ENCODE results near the gene PHKA2. TPM values are rescaled to one million over a fixed set of nuclear protein-coding genes. Genes with fewer than 3 reads are reported as not detected.

PHKA2 gene
- total RNA-seq, 4 donors from 2014 or later: 17.4 to 30.0 (median 20.2) TPM

GRCh38 chrX:18951032-18951431 is 32.9 kb downstream of the PHKA2 start:
- WGBS, 2 donors: 95% methylated on average over 4 of the region's 10 CpGs; no CpG with 5 or more reads in 1 of the 2 donors

GRCh38 chrX:18949944-18950301 is 34.0 kb downstream of the PHKA2 start:
- Histone ChIP-seq H3K9me3 (no peaks in the 10 kb centered on the region), H3K27ac (no peak overlapping the region), H3K4me3 (replicated peaks in 1 of 3) (no peak overlapping the region), H3K36me3 (no peaks in the 10 kb centered on the region), H3K27me3 (no peaks in the 10 kb centered on the region), H3K4me1 (no peaks in the 10 kb centered on the region)
- intact Hi-C loops (cut with DNase I): no loop called here
- 93 to 97% methylated on average over 8 of the region's 8 CpGs for WGBS, 2 donors
- TF ChIP-seq CTCF (IDR thresholded peaks at IDR 0.05): no peak
- TF ChIP-seq POLR2A (IDR thresholded peaks at IDR 0.05): no peak
- DNase-seq: no peak

More at GRCh38 chrX:18951032-18951431, 32.9 kb downstream of the PHKA2 start:
- TF ChIP-seq CTCF (IDR thresholded peaks at IDR 0.05): no peak
- no peak for TF ChIP-seq POLR2A (IDR thresholded peaks at IDR 0.05)
- Histone ChIP-seq H3K4me3 (replicated peaks in 1 of 3) (no peak overlapping the region), H3K27ac (no peak overlapping the region), H3K27me3 (no peaks in the 10 kb centered on the region), H3K4me1 (no peaks in the 10 kb centered on the region), H3K9me3 (no peaks in the 10 kb centered on the region), H3K36me3 (no peaks in the 10 kb centered on the region)
- no peak for DNase-seq
- intact Hi-C loops (cut with DNase I): no loop called here

- DNase-seq: no peak
- Histone ChIP-seq H3K4me1 (no peaks in the 10 kb centered on the region), H3K27ac (no peak overlapping the region), H3K9me3 (no peaks in the 10 kb centered on the region), H3K27me3 (no peaks in the 10 kb centered on the region), H3K36me3 (no peaks in the 10 kb centered on the region), H3K4me3 (replicated peaks in 1 of 3) (no peak overlapping the region)
- WGBS, 2 donors: 86 to 88% methylated on average over 4 of the region's 4 CpGs
- intact Hi-C loops (cut with DNase I): no loop called here
- TF ChIP-seq CTCF (IDR thresholded peaks at IDR 0.05) (no peak), POLR2A (IDR thresholded peaks at IDR 0.05) (no peak)
Measured at GRCh38 chrX:18949291-18949943, 34.5 kb downstream of the PHKA2 start.

- DNase-seq: no peak
- intact Hi-C loops (cut with DNase I): no loop called here
- Histone ChIP-seq H3K4me3 (replicated peaks in 1 of 3) (no peak overlapping the region), H3K27ac (no peak overlapping the region), H3K9me3 (no peaks in the 10 kb centered on the region), H3K4me1 (no peaks in the 10 kb centered on the region), H3K36me3 (no peaks in the 10 kb centered on the region), H3K27me3 (no peaks in the 10 kb centered on the region)
- TF ChIP-seq POLR2A (IDR thresholded peaks at IDR 0.05) (no peak), CTCF (IDR thresholded peaks at IDR 0.05) (no peak)
- WGBS, 2 donors: 75 to 97% methylated on average over 1 to 4 of the region's 4 CpGs
Measured at GRCh38 chrX:18946611-18947010, 37.3 kb downstream of the PHKA2 start.

- Histone ChIP-seq H3K27me3 (no peaks in the 10 kb centered on the region), H3K27ac (no peak overlapping the region), H3K9me3 (no peaks in the 10 kb centered on the region), H3K4me3 (replicated peaks in 1 of 3) (no peak overlapping the region), H3K36me3 (no peaks in the 10 kb centered on the region), H3K4me1 (no peaks in the 10 kb centered on the region)
- WGBS, 2 donors: 93 to 100% methylated on average over 3 to 6 of the region's 6 CpGs
- DNase-seq: no peak
- no peak for TF ChIP-seq CTCF (IDR thresholded peaks at IDR 0.05)
- TF ChIP-seq POLR2A (IDR thresholded peaks at IDR 0.05): no peak
- intact Hi-C loops (cut with DNase I): no loop called here
Measured at GRCh38 chrX:18946157-18946556, 37.8 kb downstream of the PHKA2 start.
